ENCODE measurements around the gene TBCC.

TBCC gene

GRCh38 chr6:42788671-42789070 lies 42.8 kb upstream of the TBCC start:
- peaks cover 35% of the 10 kb centered on the region for H3K4me1 ChIP-seq
- H3K27ac ChIP-seq, result peak overlapping the region; percentile 80
- H3K27me3 ChIP-seq (ENCODE audit: control insufficient read depth, insufficient read depth, low read length), result no peaks in the 10 kb centered on the region
- H2AFZ ChIP-seq, result no peak overlapping the region
- peak overlapping the region; percentile 7 for H3K4me3 ChIP-seq (ENCODE audit: low read depth, low read length)
- H3K9ac ChIP-seq, result no peak overlapping the region
- TF ChIP-seq CTCF (IDR thresholded peaks at IDR 0.05), result no peak
- no peaks in the 10 kb centered on the region for H3K36me3 ChIP-seq (ENCODE audit: control insufficient read depth, insufficient read depth, low read length)
- peak overlapping the region; percentile 63 for H3K4me2 ChIP-seq (ENCODE audit: low read length)
- H3K9me3 ChIP-seq (ENCODE audit: control insufficient read depth, low read length), result no peaks in the 10 kb centered on the region
- H3K79me2 ChIP-seq, result peaks cover 43% of the 10 kb centered on the region

- H3K9ac ChIP-seq, result no peak overlapping the region
- peaks cover 41% of the 10 kb centered on the region for H3K79me2 ChIP-seq
- no peak overlapping the region for H2AFZ ChIP-seq
- H3K4me3 ChIP-seq (ENCODE audit: low read depth, low read length), result peak overlapping the region; percentile 52
- no peaks in the 10 kb centered on the region for H3K36me3 ChIP-seq (ENCODE audit: control insufficient read depth, insufficient read depth, low read length)
- TF ChIP-seq CTCF (IDR thresholded peaks at IDR 0.05), result no peak
- H3K27ac ChIP-seq, result peak overlapping the region; percentile 52
- H3K27me3 ChIP-seq (ENCODE audit: control insufficient read depth, insufficient read depth, low read length), result no peaks in the 10 kb centered on the region
- peak overlapping the region; percentile 88 for H3K4me2 ChIP-seq (ENCODE audit: low read length)
- no peaks in the 10 kb centered on the region for H3K9me3 ChIP-seq (ENCODE audit: control insufficient read depth, low read length)
- H3K4me1 ChIP-seq, result peaks cover 35% of the 10 kb centered on the region
These were observed 41.2 kb upstream of the TBCC start for GRCh38 chr6:42787063-42787472.

- Histone ChIP-seq H3K4me2 (ENCODE audit: low read length) (peak overlapping the region; percentile 88), H3K79me2 (peaks cover 38% of the 10 kb centered on the region), H3K27ac (peak overlapping the region; percentile 52), H3K4me1 (peaks cover 35% of the 10 kb centered on the region), H3K27me3 (ENCODE audit: control insufficient read depth, insufficient read depth, low read length) (no peaks in the 10 kb centered on the region), H3K9me3 (ENCODE audit: control insufficient read depth, low read length) (no peaks in the 10 kb centered on the region), H3K36me3 (ENCODE audit: control insufficient read depth, insufficient read depth, low read length) (no peaks in the 10 kb centered on the region), H3K4me3 (ENCODE audit: low read depth, low read length) (peak overlapping the region; percentile 52), H2AFZ (no peak overlapping the region), H3K9ac (no peak overlapping the region)
- TF ChIP-seq CTCF (IDR thresholded peaks at IDR 0.05), result no peak
These were observed 40.7 kb upstream of the TBCC start for GRCh38 chr6:42786525-42786985.

GRCh38 chr6:42784717-42785498 lies 39.0 kb upstream of the TBCC start:
- TF ChIP-seq CTCF (IDR thresholded peaks at IDR 0.05), result no peak
- Histone ChIP-seq H3K36me3 (ENCODE audit: control insufficient read depth, insufficient read depth, low read length) (no peaks in the 10 kb centered on the region), H3K4me3 (ENCODE audit: low read depth, low read length) (peak overlapping the region; percentile 99), H3K79me2 (peaks cover 38% of the 10 kb centered on the region), H3K27me3 (ENCODE audit: control insufficient read depth, insufficient read depth, low read length) (no peaks in the 10 kb centered on the region), H2AFZ (no peak overlapping the region), H3K4me1 (peaks cover 35% of the 10 kb centered on the region), H3K27ac (peak overlapping the region; percentile 99), H3K4me2 (ENCODE audit: low read length) (peak overlapping the region; percentile 88), H3K9me3 (ENCODE audit: control insufficient read depth, low read length) (no peaks in the 10 kb centered on the region), H3K9ac (no peak overlapping the region)

Measured in parathyroid adenoma (tissue), 2 donors.